22Rv1 (cell line): ENCODE results near the gene DCLK3.

Experiments used
- ZFX ChIP-seq: fragments of 450-650 bp; IDR thresholded peaks from 2 replicates; pipeline ENCODE4 v1.6.1; 2017; ENCODE audit warnings: antibody characterized with exemption, borderline replicate concordance
- TF ChIP-seq, protein P1 (sequence below): fragments of 450-650 bp; IDR thresholded peaks from 2 replicates; pipeline ENCODE4 v1.5.1; 2017; ENCODE audit warnings: mild to moderate bottlenecking

DNA sequence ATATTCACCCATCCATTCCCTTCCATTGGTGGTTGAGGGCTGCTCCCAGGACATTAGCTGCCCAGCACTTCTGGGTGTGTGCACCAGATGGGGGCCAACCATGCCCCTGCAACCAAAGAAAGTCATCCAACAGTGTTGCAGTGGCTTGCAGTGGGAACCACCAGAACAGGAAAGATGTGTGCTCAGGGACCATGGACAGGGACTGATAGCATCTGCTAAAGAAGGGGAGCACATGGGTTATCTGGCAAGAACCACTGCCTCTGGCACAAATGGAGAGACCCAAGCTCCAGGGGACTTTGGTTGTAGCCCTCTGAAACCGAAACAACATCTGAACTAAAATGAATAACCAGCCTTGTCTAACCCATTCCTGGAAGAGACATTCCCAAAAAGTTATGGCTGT lies 8.1 kb downstream of the DCLK3 start:
- TF ChIP-seq, protein P1, sequence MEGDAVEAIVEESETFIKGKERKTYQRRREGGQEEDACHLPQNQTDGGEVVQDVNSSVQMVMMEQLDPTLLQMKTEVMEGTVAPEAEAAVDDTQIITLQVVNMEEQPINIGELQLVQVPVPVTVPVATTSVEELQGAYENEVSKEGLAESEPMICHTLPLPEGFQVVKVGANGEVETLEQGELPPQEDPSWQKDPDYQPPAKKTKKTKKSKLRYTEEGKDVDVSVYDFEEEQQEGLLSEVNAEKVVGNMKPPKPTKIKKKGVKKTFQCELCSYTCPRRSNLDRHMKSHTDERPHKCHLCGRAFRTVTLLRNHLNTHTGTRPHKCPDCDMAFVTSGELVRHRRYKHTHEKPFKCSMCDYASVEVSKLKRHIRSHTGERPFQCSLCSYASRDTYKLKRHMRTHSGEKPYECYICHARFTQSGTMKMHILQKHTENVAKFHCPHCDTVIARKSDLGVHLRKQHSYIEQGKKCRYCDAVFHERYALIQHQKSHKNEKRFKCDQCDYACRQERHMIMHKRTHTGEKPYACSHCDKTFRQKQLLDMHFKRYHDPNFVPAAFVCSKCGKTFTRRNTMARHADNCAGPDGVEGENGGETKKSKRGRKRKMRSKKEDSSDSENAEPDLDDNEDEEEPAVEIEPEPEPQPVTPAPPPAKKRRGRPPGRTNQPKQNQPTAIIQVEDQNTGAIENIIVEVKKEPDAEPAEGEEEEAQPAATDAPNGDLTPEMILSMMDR, result no peak
- no peak for TF ChIP-seq ZFX
